Adrenal gland (tissue), 5 donors: ENCODE results near the gene TMEM204.

Experiments used
- CTCF ChIP-seq, 6 experiments: fragments of 450-650 bp in 4 of 6; fragments of 200-600 bp in 2 of 6; sonication (generic) in 1 of 6; IDR thresholded peaks; 1 replicate in 5 of 6; 2 replicates in 1 of 6; pipeline versions ENCODE4 v1.5.1 to v1.8.0; 2016 to 2021; ENCODE audit warnings: antibody characterized with exemption in 6 of 6, mild to moderate bottlenecking in 2 of 6, moderate library complexity in 1 of 6
- POLR2A ChIP-seq, 2 donors: fragments of 450-650 bp; IDR thresholded peaks; one replicate each; pipeline ENCODE4 v1.6.1; 2017; ENCODE audit warnings: antibody characterized with exemption in 2 of 2, mild to moderate bottlenecking in 2 of 2, moderate library complexity in 1 of 2
- donor health status: DM: no; HTN: no; CAD: no.

- TF ChIP-seq CTCF (IDR thresholded peaks at IDR 0.05) (no peak), POLR2A (IDR thresholded peaks at IDR 0.05) (no peak)
Measured at GRCh38 chr16:1499756-1500464, 33.6 kb upstream of the TMEM204 start.
